ENCODE measurements around the gene TMEM131.

TMEM131 gene

DNA sequence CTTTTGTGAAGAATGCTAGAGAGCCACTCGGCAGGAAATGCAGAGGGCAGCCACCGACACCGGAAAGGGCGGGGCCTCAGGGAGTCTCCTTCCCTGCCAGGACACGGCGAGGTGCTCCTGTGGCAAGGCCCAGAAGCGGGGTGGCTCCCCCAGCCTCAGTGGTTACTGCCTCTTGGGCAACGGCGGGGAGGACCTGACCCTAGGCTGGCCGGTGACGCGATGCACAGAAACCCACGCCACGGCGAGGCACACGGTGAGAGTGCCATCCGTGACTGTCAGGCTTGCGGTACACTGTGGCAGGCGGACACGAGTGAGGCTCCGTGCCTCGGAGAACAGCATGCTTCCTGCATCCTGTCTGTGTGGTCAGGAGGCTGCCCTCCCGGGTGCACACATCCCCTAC, 234.6 kb downstream of the TMEM131 start:
- Histone ChIP-seq H3K4me3 (ENCODE audit: low read length) (no peak overlapping the region), H3K9ac (ENCODE audit: low read length) (no peak overlapping the region), H3K36me3 (ENCODE audit: control insufficient read depth, insufficient read depth, low read length) (peaks cover 60% of the 10 kb centered on the region), H3K27me3 (ENCODE audit: control insufficient read depth, insufficient read depth, low read length) (no peaks in the 10 kb centered on the region), H3K4me1 (ENCODE audit: control insufficient read depth, insufficient read depth, low read length) (no peaks in the 10 kb centered on the region), H3K27ac (ENCODE audit: low read depth, low read length) (no peak overlapping the region)

DNA sequence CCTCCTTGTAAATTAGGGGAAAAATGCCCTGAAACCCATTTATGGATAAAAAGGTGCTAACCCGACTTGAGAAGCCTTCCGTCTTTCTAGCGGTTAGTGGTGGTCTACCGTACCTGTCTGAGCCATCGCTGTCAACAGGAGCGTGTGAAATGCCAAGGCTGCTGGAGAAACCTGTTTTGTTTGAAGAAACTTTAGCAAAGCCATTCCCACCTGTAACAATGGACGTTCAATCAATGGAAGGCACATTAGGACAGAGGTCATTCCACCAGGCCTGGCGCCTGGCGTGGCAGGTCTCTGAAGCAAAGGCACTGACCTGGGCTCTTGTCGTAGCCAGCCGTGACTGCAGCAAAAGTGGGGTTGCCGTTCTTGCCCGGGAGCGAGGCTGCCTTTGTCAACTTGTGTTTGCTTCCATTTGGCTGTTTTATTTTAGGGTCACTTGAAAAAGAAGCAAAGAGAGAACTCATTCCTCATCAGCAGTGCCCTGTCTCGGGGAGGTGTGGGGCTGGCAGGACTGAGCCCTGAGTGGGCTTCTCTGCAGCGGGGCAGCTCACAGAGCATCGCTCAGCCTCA, 235.2 kb downstream of the TMEM131 start:
- H3K27ac ChIP-seq (ENCODE audit: low read depth, low read length), result no peak overlapping the region

DNA sequence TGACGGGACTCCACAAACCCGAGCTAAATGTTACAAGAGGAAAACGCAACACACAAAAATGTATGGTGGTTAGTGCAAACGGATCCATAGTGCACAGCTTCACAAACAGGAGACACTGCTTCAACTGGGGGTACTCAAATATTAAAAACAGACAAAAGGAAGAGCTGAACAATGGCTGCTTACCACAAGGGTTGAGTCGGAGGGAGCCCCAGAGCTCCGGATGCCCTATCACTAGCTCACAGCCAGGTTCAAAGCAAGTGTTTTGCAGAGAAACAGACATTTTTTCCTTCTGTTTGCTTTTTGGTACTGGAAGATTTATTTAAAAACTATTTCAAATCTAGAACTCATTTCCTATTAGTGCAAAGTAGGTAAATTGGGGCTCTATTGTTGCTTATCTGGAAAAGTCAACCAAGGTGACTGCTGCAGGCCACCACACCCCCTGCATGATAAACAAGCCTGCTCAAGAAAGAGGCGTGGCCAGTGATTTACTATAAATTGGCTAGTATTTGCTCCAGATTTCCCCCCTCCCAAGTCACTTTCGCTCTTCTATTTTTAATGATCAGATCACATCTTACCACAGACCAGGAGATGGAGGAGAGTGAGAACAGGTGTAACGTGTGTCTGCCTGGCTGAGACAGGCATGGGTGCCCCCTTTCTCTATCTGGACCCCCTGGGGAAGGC, 235.9 kb downstream of the TMEM131 start:
- Histone ChIP-seq H3K9ac (ENCODE audit: low read length) (no peak overlapping the region), H3K4me3 (ENCODE audit: low read length) (no peak overlapping the region), H3K27ac (ENCODE audit: low read depth, low read length) (no peak overlapping the region), H3K36me3 (ENCODE audit: control insufficient read depth, insufficient read depth, low read length) (peaks cover 57% of the 10 kb centered on the region), H3K4me1 (ENCODE audit: control insufficient read depth, insufficient read depth, low read length) (no peaks in the 10 kb centered on the region), H3K27me3 (ENCODE audit: control insufficient read depth, insufficient read depth, low read length) (no peaks in the 10 kb centered on the region)

More for the DNA sequence above, 235.2 kb downstream of the TMEM131 start:
- H3K9ac ChIP-seq (ENCODE audit: low read length), result no peak overlapping the region
- no peak overlapping the region for H3K4me3 ChIP-seq (ENCODE audit: low read length)
- no peaks in the 10 kb centered on the region for H3K4me1 ChIP-seq (ENCODE audit: control insufficient read depth, insufficient read depth, low read length)
- H3K36me3 ChIP-seq (ENCODE audit: control insufficient read depth, insufficient read depth, low read length), result peaks cover 57% of the 10 kb centered on the region
- H3K27me3 ChIP-seq (ENCODE audit: control insufficient read depth, insufficient read depth, low read length), result no peaks in the 10 kb centered on the region

DNA sequence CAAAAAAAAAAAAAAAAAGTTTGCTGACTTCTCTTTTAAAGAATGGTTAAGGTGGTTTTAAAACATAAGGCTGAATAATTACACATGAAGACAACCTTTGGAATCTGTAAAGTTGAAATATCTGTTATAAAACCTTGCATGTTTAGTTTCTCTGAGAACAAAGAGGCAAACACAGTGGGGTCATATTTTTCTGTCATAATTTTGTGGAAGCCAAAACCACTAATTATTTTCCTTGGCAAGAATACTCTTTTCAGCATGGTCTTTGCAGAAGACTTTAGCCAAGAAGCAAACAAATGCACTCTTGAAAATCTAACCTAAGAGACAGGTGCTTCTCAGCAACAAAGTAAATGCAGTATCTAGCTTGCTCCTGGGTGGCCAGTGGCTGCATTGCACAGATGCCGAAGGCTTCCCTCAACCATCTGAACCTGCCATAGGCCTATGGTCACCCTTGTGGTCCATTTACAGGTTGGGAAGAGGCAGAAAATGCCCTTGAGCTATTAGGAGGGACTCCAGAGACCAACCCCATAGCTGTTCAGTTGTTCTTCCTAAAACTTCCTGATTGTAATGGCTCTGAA, 237.5 kb downstream of the TMEM131 start:
- Histone ChIP-seq H3K4me3 (ENCODE audit: low read length) (no peak overlapping the region), H3K4me1 (ENCODE audit: control insufficient read depth, insufficient read depth, low read length) (no peaks in the 10 kb centered on the region), H3K36me3 (ENCODE audit: control insufficient read depth, insufficient read depth, low read length) (peaks cover 48% of the 10 kb centered on the region), H3K27me3 (ENCODE audit: control insufficient read depth, insufficient read depth, low read length) (no peaks in the 10 kb centered on the region), H3K27ac (ENCODE audit: low read depth, low read length) (no peak overlapping the region), H3K9ac (ENCODE audit: low read length) (no peak overlapping the region)

DNA sequence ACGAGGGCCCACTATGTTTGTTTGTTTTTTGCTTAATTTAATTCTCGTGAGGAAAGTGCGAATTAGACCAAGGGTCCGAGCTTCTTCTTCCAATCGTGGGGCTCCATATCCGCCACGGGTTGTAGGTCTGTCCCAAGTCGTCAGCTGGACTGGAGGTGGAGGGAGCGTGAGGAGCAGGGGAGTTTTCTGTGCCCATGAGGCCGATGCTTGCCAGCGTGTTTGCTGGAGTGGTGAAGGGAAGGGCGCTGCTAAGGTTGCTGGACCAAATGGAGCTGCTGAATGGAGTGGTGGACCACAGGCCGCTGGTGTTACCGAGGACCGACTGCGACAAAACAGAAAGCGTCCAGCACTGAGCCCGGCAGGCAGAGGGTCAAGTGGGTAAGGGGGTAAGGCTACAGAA, 238.7 kb downstream of the TMEM131 start:
- no peak overlapping the region for H3K9ac ChIP-seq (ENCODE audit: low read length)
- peaks cover 38% of the 10 kb centered on the region for H3K36me3 ChIP-seq (ENCODE audit: control insufficient read depth, insufficient read depth, low read length)
- no peak overlapping the region for H3K27ac ChIP-seq (ENCODE audit: low read depth, low read length)
- H3K4me3 ChIP-seq (ENCODE audit: low read length), result no peak overlapping the region
- no peaks in the 10 kb centered on the region for H3K4me1 ChIP-seq (ENCODE audit: control insufficient read depth, insufficient read depth, low read length)
- H3K27me3 ChIP-seq (ENCODE audit: control insufficient read depth, insufficient read depth, low read length), result no peaks in the 10 kb centered on the region

DNA sequence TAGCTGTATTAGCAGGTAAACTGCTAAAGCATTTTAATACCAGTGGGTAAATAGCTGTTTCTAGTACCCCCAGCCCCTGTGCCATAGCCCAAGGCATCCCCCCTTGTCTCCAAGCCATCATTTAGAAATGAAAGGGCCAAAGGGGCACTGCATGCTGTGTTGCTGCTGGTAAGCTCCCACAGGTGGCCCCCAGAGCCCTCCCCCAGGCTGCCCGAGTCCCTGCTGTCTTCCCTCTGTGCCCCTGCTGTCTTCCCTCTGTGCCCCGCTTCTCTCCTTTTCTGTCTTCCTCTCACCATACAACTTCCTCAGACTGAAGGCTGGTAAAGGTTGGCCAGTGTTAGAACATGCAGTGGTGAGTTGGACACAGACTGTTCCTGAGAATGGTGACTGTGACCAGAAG, 240.3 kb downstream of the TMEM131 start:
- Histone ChIP-seq H3K4me3 (ENCODE audit: low read length) (no peak overlapping the region), H3K36me3 (ENCODE audit: control insufficient read depth, insufficient read depth, low read length) (peaks cover 36% of the 10 kb centered on the region), H3K27me3 (ENCODE audit: control insufficient read depth, insufficient read depth, low read length) (no peaks in the 10 kb centered on the region), H3K4me1 (ENCODE audit: control insufficient read depth, insufficient read depth, low read length) (no peaks in the 10 kb centered on the region), H3K9ac (ENCODE audit: low read length) (no peak overlapping the region), H3K27ac (ENCODE audit: low read depth, low read length) (no peak overlapping the region)

DNA sequence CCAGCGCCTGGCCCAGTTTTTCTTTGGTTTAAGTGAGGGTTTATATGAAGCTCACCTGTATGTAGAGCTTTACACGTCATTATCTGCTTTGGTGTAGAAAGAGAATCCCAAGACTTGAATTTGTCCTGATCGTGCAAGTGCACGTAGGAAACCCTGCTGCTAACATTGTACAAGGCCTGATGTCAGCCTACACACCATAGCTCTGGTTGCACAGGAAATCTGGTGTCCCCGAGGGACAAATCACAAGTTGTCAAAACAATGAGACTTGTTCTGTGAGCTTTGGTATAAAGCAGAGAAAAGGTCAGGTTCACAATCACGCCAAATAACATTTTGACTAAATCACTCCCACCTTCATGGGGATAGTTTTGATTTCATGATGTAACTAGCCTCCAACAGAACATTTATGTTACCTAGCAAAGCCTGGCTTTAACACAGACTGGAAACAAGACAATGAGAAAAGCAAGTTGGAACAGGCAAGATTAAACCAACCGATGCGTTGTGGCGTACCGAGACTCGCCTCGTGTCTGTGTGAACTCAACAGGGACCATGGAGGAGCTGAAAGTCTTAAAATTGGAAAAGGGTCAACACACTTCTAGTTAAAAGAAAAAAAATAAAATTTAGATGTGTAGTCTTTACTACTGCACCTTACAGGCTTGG, 240.9 kb downstream of the TMEM131 start:
- peaks cover 30% of the 10 kb centered on the region for H3K36me3 ChIP-seq (ENCODE audit: control insufficient read depth, insufficient read depth, low read length)
- H3K4me3 ChIP-seq (ENCODE audit: low read length), result no peak overlapping the region
- H3K4me1 ChIP-seq (ENCODE audit: control insufficient read depth, insufficient read depth, low read length), result no peaks in the 10 kb centered on the region
- H3K9ac ChIP-seq (ENCODE audit: low read length), result no peak overlapping the region
- H3K27ac ChIP-seq (ENCODE audit: low read depth, low read length), result no peak overlapping the region
- H3K27me3 ChIP-seq (ENCODE audit: control insufficient read depth, insufficient read depth, low read length), result no peaks in the 10 kb centered on the region

DNA sequence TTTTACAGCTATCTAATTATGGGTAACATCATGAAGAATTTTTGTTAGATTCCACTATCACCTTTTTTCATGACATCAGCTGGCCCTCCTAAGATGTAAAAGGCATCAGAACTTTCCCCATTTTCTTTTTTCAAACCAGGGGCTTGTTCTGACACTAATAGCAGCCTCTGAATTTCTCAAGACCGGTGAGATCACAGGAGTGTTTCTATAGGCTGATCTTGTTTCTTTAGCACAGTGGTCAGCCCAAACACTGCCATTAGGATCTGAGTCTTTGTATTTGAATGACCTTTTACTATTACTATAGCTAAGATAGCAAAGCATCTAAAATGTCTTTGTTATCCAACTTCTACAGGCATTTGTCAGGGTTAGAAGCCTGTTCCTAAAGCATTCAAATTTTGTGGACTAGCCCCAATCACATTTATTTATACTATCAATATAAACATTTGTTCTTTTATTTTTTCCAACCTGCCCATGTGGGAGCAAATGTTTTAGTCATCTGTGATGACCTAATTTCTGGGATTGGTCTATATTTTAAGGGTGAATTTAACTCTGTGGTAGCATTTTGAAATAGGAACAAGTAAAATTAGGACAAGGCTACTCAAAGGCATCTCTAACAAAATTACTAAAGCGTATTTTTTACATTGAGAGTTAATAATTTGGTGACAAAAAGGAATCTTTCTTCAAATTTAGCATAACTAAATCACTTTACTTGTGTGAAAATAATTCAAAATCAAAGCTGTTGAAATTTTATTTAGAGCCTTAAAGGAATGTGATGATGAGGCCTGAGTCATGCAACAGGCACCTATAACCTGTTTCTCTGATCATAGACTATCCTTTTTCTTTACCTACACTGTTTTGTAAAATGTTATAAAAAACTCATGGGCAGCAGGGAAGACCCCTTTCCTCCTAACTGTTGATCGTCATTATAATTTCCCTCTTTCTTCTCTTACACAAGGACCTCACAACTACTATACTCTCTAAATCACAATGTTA, 243.1 kb downstream of the TMEM131 start:
- Histone ChIP-seq H3K36me3 (ENCODE audit: control insufficient read depth, insufficient read depth, low read length) (peaks cover 19% of the 10 kb centered on the region), H3K27ac (ENCODE audit: low read depth, low read length) (no peak overlapping the region), H3K4me3 (ENCODE audit: low read length) (no peak overlapping the region), H3K4me1 (ENCODE audit: control insufficient read depth, insufficient read depth, low read length) (no peaks in the 10 kb centered on the region), H3K9ac (ENCODE audit: low read length) (no peak overlapping the region), H3K27me3 (ENCODE audit: control insufficient read depth, insufficient read depth, low read length) (no peaks in the 10 kb centered on the region)

DNA sequence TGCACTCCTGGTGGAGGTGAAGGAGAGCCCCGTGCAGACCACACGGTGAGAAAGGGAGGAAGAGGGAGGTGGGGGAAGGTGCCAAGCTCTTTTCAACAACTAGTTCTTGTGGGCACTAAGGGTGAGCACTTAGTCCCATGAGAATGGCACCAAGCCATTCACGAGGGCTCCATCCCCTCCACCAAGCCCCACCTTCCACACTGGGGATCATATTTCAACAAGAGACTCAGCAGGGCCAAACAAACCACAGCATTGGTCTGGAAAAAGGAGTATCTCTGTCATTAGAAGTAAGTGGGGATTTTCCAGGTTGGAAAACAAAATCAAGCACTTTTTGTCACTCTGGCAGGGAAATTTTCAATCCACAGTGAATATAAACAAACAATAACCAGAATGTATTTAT, 244.0 kb downstream of the TMEM131 start:
- Histone ChIP-seq H3K9ac (ENCODE audit: low read length) (no peak overlapping the region), H3K4me3 (ENCODE audit: low read length) (no peak overlapping the region), H3K4me1 (ENCODE audit: control insufficient read depth, insufficient read depth, low read length) (peaks cover 2% of the 10 kb centered on the region), H3K27ac (ENCODE audit: low read depth, low read length) (no peak overlapping the region), H3K27me3 (ENCODE audit: control insufficient read depth, insufficient read depth, low read length) (no peaks in the 10 kb centered on the region), H3K36me3 (ENCODE audit: control insufficient read depth, insufficient read depth, low read length) (peaks cover 13% of the 10 kb centered on the region)

DNA sequence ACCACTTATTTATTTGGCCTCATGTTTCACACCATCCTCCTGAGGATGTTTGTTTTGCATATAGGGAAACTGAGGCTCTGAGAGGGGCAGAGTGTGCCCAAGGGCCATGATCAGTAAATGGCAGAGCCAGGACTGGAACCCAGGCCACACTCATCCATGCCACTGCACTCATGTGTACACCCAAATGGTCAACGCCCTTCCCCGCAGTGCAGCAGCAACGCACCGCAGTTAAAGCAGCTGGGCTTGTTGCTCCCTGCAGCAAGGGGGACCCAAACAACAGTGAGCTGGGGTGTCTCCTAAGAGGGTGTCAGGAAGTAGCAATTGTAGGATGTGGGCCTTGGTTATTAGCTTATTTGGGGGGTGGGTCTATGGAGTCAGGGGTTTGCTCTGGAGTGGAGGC, 245.7 kb downstream of the TMEM131 start:
- no peak overlapping the region for H3K27ac ChIP-seq (ENCODE audit: low read depth, low read length)
- H3K4me3 ChIP-seq (ENCODE audit: low read length), result no peak overlapping the region
- no peaks in the 10 kb centered on the region for H3K27me3 ChIP-seq (ENCODE audit: control insufficient read depth, insufficient read depth, low read length)
- no peak overlapping the region for H3K9ac ChIP-seq (ENCODE audit: low read length)
- peaks cover 5% of the 10 kb centered on the region for H3K4me1 ChIP-seq (ENCODE audit: control insufficient read depth, insufficient read depth, low read length)
- H3K36me3 ChIP-seq (ENCODE audit: control insufficient read depth, insufficient read depth, low read length), result peaks cover 5% of the 10 kb centered on the region

DNA sequence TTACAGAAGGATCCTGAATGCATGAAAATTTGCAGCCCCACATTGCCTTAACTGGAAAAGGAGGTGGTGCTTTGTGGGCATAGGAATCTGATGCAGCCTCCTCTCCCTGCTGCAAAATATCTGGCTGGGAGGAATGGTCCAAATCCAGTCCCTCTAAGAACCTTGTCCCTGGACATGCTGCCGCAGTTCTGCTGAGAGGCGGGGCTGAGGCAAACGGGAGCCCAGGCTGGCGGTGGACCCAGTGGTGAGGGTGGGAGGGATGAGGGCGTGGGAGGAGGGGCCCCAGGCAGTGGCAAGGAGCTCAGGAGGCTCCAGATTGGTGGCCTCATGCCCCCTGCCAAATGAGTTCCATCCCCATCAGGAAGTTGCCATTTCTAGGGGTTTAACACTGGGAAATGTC, 246.2 kb downstream of the TMEM131 start:
- Histone ChIP-seq H3K27me3 (ENCODE audit: control insufficient read depth, insufficient read depth, low read length) (no peaks in the 10 kb centered on the region), H3K9ac (ENCODE audit: low read length) (no peak overlapping the region), H3K36me3 (ENCODE audit: control insufficient read depth, insufficient read depth, low read length) (peaks cover under 1% of the 10 kb centered on the region), H3K4me1 (ENCODE audit: control insufficient read depth, insufficient read depth, low read length) (peaks cover 5% of the 10 kb centered on the region), H3K4me3 (ENCODE audit: low read length) (no peak overlapping the region), H3K27ac (ENCODE audit: low read depth, low read length) (no peak overlapping the region)

DNA sequence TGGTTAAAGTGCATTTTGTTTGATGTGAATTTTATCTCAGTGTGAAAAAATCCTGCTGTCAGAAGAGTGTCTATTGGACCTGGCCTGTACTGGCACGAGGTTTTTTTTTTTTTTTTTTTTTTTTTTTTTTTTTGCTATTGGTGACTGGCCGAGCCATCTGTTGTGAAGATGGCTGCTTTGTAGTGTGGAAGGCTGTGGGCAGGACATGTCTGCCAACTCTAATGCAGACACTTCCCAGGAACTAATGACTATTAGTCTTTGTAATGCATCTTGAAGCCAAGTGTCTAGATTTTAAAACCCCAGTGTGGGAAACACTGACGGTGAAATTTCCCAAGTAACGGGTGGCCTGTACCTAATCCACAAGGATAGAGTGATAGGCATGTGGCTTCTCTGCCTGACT, 248.0 kb downstream of the TMEM131 start:
- no peak overlapping the region for H3K4me3 ChIP-seq (ENCODE audit: low read length)
- H3K4me1 ChIP-seq (ENCODE audit: control insufficient read depth, insufficient read depth, low read length), result peaks cover 5% of the 10 kb centered on the region
- no peak overlapping the region for H3K9ac ChIP-seq (ENCODE audit: low read length)
- H3K36me3 ChIP-seq (ENCODE audit: control insufficient read depth, insufficient read depth, low read length), result no peaks in the 10 kb centered on the region
- no peak overlapping the region for H3K27ac ChIP-seq (ENCODE audit: low read depth, low read length)
- no peaks in the 10 kb centered on the region for H3K27me3 ChIP-seq (ENCODE audit: control insufficient read depth, insufficient read depth, low read length)
